HG03159 (cell line): ENCODE measurements around the gene C1D.
"Not testable (repeated sequence)": the region's sequence is repeated elsewhere in the genome, so short reads cannot be mapped to it uniquely, and the experiment has no call there.

Source experiments
- ATAC-seq: cut with Tn5 transposase; IDR thresholded peaks from one replicate; pipeline ENCODE4 v1.9.1; 2021; ENCODE audit warnings: mild to moderate bottlenecking, moderate library complexity; ENCODE audit not compliant: unreplicated experiment

C1D gene, protein sequence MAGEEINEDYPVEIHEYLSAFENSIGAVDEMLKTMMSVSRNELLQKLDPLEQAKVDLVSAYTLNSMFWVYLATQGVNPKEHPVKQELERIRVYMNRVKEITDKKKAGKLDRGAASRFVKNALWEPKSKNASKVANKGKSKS

DNA sequence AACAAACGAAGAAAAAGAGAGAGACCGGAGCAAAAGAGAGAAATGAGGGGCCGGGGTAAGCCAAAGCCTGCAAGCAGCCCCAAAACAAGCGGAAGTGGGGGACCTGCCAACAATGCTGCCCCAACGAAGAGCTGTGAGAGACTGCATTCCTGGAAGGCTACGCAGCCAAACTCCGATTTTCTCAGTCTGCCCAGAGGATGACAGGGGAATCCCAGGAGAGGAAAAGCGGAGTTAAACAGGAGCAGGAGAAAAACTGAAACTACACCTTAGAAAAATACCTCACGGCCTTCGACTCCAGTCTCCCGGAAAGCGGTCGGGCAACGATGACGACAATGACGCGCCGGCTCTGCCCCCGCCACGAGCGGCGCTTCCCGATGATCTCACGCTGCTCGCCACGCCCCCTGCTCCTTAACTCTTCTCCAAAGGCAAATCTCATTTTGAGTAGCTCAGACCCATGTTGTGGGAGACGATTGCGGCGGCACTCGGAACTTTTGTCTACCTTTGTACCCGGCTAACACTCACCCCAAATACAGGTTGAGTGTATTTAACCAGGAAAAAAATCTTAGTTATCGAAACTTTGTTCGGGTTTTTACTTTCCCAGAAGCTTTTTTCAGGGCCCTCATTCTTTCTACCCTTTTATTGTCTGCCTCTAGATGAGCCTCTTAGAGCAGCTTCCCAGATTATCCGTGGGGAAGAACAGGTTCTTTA is at the start of gene C1D:
C1D (minus strand) TSS at position 325 of the 708 bp plus-strand sequence. CDS start 15,694 bp downstream, outside the sequence.
- peak; percentile 97 for ATAC-seq

DNA sequence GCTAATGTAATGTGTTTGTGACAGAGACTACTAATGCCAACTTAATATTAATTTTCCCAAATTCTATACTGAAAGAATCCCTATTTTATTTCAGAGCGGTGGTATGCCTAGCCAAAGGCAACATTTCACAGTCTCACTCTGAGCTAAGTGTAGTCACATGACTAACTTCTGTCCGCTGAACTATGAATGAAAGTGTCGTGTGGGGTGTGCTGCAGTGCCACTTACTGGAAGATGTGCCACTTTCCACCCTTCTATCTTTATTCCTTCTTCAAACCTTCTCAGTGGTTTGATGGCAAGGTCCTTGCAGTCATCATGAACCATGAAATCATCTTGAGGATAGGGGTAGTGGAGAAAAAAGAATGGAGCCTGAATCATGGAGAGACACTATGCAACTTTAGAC is 47.3 kb upstream of the C1D start:
- no peak for ATAC-seq

DNA sequence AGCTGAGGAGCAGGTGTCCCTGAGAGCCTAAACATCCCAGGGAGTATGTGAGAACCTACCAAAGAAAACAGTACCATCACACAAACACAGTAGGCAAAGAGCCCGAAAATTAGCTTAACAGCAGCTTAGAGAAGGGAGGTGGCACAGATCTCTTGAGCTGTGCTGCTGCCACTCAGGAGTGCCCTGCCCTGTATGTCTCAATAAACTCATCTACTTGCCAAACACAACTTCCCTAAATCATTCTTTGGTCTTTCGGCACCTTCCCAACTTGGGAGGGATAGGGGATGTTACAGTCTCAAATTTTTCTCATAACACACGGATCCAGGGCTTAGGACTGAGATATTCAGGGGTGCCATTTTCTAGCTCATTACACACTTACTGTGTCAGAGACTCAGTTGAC is 45.3 kb upstream of the C1D start:
- no peak for ATAC-seq

DNA sequence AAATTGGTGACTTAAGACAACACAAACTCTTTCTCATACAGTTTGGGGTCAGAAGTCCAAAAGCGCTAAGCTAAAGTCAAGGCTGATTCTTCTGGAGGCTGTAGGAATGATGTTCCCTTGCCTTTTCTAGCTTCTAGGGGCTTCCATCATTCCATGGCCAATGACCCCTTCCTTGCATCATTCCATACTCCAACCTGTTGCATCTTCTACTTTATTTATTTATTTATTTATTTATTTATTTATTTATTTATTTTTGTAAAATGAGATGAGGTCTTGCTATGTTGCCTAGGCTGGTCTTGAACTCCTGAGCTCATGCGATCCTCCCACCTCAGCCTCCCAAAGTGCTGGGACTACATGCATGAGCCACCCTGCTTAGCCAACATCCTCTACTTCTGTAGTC is 44.7 kb upstream of the C1D start:
- ATAC-seq, result no peak

DNA sequence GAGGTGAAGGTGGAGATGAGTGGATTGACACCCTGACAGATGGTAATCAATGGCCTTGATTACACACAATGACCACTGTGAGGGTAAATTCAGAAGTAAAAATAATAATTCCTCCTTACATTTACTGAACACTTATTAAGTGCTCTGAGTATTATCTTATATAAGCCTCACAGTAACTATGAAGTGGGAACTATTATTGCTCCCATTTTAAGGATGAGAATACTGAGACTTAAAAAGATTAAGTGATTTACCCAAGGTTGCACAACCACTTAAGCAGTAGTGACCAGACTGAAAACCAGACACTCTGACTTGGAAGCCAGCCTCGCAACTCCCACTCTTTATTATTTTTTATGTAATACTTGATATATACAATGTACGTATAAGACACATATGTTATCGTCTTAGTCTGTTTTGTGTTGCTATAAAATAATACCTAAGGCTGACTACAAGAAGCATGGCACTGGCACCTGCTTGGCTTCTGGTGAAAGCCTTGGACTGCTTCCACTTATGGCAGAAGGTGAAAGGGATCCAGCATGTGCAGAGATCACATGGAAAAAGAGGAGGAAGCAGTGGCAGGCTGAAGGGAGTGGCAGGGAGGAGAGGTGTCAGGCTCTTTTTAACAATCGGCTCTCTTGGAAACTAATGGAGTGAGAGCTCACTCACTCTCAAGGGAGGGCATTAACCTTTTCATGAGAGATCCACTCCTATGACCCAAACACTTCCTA is 41.5 kb upstream of the C1D start:
- no peak for ATAC-seq

DNA sequence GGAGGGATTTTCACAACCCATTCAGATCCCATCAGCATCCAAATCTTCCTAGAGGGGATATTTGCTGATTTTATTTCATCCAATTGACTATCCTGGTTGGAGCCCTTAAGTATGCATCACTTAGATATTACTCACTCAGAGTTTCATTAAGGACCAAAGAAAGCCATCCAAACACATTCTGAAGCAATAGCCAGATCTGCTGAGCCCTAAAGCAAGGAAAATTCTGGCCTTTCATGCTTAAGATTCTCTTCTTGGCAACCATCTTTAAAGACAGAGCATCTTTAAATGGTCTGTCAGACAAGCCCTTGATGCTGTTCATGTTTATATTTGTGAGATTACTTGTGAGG is 40.9 kb upstream of the C1D start:
- ATAC-seq, result no peak

DNA sequence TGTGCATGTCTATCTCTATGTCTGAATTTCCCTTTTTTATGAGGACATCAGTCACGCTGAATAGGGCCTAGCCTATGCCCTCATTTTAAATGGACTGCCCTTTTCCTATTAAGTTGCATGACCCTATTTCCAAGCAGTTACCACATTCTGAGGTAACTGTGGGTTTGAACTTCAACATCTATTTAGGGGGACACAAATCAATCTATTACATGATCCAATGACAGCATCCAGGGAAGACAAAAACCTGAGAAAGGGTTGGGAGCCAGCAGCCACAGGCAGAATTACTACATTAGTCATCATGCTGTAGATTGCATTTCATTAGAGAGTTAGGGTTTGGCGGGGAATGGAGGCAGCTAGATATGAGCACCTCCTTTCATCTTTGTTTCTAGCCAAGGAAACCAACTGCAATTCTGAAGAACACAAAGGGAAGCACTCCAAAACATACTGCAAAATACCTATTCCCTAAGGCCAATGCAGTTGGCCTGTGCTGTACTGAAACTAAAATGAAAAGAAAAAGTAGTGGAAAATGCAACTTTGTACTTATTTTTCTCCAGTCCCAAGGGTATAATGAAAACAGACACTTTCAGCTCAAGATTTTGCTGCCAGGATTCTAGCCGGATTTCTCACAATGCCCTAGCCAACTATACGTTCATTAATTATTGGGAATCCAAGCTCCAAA is 40.4 kb upstream of the C1D start:
- no peak for ATAC-seq

DNA sequence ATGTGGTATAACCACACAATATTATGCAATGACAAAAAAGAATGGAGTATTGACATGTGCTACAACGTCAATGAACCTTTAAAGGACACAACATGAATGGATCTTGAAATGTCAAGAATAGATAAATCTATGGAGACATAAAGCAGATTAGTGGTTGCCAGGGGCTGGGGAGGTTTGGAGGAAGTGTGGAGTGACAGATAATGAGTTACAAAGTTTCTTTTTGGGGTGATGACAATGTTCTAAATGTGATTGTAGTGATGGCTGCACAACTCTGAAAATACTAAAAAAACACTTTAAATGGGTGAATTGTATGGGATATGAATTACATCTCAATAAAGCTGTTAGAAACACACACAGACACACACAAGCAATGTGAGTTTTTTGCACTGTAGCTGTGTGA is 37.4 kb upstream of the C1D start:
- ATAC-seq, result no peak

DNA sequence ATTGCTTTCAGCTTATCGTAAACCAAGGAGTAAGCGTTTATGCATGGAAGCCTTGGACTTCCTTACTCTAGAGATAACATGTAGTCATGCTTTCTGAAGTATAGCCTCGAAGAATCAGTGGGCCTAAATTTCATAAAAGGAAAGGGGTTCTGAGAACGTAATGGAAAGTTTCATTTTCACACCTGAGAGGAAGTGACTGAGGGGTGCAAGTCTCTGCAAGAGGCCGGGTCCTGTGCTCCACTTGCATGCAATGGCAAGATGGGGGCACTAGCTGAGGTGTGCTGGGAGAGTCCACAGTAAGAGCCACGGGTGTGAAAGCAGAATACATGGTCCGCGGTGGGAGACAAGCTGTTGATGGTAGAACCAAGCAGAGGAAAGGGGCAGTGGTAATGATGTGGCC is 36.5 kb upstream of the C1D start:
- ATAC-seq, result no peak

DNA sequence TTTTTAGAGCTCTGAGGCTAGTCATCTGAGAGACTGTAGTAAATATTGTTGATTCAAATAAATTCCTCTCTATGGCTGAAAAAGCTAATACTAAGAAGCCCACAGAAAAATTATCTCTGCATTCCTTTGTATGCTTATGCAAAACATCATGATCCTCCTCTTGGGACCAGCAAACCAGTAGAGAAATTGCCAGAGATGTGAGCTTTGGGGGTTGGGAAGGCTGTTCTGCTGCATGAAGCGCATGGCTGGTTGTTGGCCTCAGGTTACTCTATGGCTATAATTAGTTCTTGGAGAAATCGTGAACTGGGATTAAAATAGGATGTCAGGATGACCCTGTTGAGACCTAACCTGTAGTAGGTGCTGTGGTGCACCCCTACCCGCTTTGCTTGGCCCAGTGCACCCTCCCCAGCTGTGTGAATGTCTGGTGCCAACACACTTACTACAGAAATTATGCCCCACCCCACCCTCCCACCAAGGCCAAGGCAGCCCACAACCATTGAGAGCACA is 35.5 kb upstream of the C1D start:
- ATAC-seq, result no peak

DNA sequence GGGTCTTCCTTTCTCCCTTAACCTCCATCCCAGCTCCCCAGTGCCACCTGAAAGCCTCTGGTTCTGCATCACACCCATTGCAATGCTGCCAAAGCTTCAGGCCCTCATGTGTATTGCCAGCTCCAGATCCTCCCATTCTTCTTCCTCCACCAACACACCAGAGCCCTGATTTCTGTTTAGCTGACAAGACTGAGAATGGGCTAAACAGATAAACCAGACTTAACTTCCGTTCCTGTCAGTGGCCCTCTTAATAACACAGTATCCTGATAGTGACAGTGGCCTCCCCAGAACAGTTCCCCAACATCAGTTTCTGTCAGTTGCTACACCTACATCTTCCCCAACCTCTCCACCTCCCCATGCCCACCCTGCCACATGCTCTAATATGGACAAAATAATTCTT is 31.3 kb upstream of the C1D start:
- ATAC-seq, result no peak

DNA sequence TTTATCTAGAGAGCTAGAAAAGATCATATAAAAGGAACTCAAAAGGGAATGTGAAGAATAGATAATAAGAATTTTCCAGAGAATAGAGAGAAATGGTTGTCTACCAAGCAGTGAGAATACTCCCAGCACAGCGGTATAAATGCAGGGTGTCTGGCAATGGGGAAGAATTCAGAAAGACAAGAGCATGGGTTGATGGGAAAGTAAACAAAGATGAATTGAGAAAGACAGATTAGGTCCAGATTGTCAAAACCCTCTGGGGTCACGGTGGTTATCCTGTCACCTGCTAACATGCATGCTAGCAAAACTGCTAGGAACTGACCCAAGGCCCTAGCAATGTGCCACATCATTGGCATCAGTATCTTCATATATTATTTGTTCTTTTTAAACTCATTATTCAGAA is 30.8 kb upstream of the C1D start:
- ATAC-seq, result no peak

DNA sequence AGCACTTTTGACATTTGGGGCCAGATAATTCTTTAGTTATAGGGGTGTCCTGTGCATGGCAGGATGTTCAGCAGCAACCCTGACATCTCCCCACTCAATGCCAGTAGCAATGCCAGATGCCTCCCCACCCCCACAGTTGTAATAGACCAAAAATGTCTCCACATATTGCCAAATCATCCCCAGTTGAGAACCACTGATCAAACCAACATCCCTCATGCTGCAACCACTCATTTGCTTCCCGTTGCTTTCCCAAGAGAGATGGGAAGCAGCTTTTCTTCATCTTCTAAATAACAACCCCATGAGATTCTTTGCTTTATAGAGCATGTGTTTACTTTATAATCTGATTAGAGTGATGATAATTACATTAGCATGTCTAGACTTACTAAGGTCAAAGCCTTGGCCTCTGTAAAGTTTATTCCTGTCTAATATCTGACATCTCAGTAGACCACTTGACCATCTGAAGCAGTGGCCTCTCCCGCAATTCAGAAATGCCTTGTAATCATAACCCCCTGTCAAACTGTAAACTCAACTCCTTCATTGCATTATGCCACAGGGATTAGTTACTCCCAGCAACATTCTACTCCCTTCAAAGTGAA is 28.7 kb upstream of the C1D start:
- no peak for ATAC-seq

DNA sequence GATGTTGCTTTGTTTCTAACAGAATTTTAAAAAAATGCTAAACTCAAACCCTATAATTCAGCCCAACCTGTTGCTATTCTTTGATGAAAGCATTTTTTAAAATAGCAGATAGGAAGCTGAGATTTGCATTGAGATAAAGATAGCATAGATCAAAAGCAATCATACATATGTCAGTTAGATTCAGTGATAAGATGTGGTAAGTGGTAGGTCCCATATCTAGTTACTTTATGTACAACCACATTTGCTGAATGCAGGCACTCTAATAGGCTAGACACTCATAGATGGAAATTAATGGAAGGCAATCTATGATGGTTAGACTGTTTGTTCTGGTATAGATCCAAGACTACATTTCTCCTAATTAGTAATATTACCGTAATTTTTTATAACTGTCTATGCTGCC is 27.2 kb upstream of the C1D start:
- no peak for ATAC-seq

DNA sequence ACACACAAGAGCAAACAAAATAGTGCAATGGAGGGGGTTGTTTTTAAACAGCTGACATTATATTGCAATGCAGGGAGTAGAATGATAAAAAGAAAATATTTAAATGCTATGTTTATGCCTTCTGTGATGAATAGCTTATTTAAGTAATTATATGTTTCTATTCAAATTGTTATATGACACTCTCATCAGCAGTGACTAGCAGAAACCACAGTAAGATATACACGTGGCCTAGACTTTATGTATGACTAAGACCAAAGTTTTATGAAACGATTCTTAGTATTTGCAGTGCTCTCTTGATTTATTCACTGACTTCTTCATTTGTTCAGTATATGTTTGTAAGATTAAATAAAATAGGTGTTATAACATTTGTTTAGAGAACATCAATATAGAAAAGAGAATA is 26.1 kb upstream of the C1D start:
- no peak for ATAC-seq

DNA sequence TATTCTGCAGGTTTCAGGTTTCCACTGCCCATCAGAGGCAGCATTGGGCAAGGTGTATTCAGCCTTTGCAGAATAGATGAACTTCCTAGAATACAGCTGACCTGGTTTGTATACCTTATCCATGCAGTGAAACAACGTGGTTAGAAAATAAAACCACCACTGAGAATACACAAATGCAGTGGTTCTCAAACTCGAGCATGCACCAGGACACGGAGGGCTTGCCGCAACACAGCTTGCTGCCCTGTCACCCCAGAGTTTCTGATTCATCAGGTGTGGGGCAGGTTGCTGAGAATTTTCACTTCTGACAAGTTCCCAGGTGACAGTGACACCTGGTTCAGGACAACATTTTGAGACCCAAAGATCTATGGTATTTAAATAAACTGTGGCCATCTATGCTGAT is 23.4 kb upstream of the C1D start:
- no peak for ATAC-seq

DNA sequence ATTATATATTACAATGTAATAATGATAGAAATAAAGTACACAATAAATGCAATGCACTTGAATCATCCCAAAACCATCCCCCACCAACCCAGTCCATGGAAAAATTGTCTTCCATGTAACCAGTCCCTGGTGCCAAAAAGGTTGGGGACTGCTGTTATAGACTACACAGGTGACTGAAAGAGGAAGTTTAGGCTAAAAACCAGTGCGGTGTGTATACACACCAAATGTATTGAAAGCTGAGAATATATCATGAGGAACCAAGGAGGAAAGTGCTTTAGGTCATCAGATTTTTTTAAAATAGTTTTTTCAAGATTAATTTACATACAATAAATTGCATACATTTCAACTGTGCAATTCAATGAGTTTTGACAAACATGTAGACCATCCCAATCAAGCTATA is 20.5 kb upstream of the C1D start:
- peak; percentile 81 for ATAC-seq

DNA sequence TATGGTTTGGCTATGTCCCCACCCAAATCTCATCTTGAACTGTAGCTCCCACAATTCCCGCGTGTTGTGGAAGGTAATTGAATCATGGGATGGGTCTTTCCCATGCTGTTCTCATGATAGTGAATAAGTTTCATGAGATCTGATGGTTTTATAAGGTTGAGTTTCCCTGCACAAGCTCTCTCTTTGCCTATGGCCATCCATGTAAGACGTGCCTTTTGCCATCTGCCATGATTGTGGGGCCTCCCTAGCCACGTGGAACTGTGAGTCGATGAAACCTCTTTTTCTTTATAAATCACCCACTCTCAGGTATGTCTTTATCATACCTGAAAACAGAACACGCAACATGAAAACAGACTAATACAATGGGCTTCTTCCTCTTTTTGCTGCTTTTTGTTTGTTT is 11.2 kb upstream of the C1D start:
- no peak for ATAC-seq

DNA sequence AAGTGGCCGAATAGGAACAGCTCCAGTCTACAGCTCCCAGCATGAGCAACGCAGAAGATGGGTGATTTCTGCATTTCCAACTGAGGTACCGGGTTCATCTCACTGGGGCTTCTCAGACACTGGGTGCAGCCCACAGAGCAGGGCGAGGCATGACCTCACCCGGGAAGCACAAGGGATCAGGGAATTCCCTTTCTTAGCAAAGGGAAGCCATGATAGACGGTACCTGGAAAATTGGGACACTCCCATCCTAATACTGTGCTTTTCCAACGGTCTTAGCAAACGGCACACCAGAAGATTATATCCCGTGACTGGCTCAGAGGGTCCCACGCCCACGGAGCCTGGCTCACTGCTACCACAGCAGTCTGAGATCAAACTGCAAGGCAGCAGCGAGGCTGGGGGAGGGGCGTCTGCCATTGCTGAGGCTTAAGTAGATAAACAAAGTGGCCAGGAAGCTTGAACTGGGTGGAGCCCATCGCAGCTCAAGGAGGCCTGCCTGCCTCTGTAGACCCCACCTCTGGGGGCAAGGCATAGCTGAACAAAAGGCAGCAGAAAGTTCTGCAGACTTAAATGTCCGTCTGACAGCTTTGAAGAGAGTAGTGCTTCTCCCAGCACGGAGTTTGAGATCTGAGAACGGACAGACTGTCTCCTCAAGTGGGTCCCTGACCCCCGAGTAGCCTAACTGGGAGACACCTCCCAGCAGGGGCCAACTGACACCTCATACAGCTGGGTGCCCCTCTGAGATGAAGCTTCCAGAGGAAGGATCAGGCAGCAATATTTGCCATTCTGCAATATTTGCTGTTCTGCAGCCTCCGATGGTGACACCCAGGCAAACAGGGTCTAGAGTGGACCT is 1.2 kb upstream of the C1D start:
- ATAC-seq, result not testable (repeated sequence)

DNA sequence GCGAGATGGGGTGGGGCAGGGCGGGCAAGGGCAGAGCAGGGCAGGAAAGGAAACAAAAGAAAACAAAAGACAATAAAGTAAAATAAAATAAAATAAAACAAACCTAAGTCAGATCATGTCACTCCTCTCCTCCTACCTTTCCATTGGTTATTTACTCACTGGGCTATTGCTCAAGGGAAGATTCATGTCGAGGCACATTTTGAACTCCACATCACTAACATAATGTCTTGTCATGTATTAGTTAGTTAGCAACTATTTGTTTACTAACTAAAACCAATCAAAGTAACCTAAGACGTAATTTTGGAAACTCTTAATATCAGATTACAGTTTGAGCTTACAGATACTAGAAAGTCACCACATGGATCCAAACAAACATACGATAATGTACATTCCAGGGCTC is 2.2 kb downstream of the C1D start:
- ATAC-seq, result no peak
